HCT116 (cell line): ENCODE results near the gene SMIM24. TPM values are rescaled to one million over a fixed set of nuclear protein-coding genes. Genes with fewer than 3 reads are reported as not detected.

Experiments used
- ATAC-seq: fragments of 200-7000 bp; cut with Tn5 transposase; 2 replicates; pipeline ENCODE4 v1.9.1; 2020; ENCODE audit warnings: mild to moderate bottlenecking, moderate library complexity
- BruUV-seq: library from RNA; stranded (reverse); fragments of 400-500 nt; replicated peaks from 2 replicates; lab custom pipeline; 2021; lab: Mats Ljungman, UMichigan
- CTCF ChIA-PET: fragments of 300-600 bp; sonication (Branson Sonifier 250); formaldehyde crosslinking; loops from one replicate; lab custom pipeline; 2021; ENCODE audit warnings: antibody characterized with exemption; lab: Charles Lee
- POLR2A ChIA-PET: fragments of 300-600, 350-600 bp; sonication (Branson Sonifier 250); formaldehyde crosslinking; loops from one replicate; lab custom pipeline; 2021; ENCODE audit warnings: antibody characterized with exemption; lab: Charles Lee
- RAD21 ChIA-PET, 2 experiments: fragments of 300-600 bp; sonication (Branson Sonifier 250); formaldehyde crosslinking; loops; one replicate each; lab custom pipeline; 2023; ENCODE audit warnings: low total read pairs in 2 of 2; ENCODE audit not compliant: uncharacterized antibody in 2 of 2, unreplicated experiment in 2 of 2, low non-redundant PET in 1 of 2; lab: Charles Lee
- DNase-seq: peaks from one replicate; pipeline ENCODE4 v3.0.0-alpha.2; 2010; ENCODE audit warnings: low read depth, low spot score
- H2AFZ ChIP-seq: fragments of 200-600 bp; shearing (Covaris generic), sonication (generic); 2 replicates; pipeline ENCODE4 v1.6.1; 2017; ENCODE audit warnings: low read depth, mixed run types, mixed read lengths, antibody characterized with exemption, low read length; ENCODE audit not compliant: poor library complexity, severe bottlenecking
- H3K27ac ChIP-seq: 2 replicates; pipeline ENCODE4 v1.5.1; 2012; ENCODE audit warnings: low read depth, low read length
- H3K27me3 ChIP-seq: fragments of 200-600 bp; sonication (generic); 2 replicates; pipeline ENCODE4 v1.6.1; 2016; ENCODE audit warnings: mixed run types, low read length, mixed read lengths; ENCODE audit not compliant: insufficient read depth
- H3K36me3 ChIP-seq, 2 experiments: fragments of 200-500 bp in 1 of 2; fragments of 200-600 bp in 1 of 2; sonication (Bioruptor generic) in 1 of 2; sonication (generic) in 1 of 2; 2 replicates each; pipeline versions ENCODE4 v1.5.1 to v1.6.1; 2014 to 2016; ENCODE audit warnings: low read length in 2 of 2, inconsistent platforms in 1 of 2, mixed read lengths in 1 of 2, mixed run types in 1 of 2; ENCODE audit not compliant: insufficient read depth in 2 of 2, control insufficient read depth in 1 of 2
- H3K4me1 ChIP-seq, 2 experiments: fragments of 200-600 bp in 1 of 2; sonication (generic) in 1 of 2; 2 replicates each; pipeline versions ENCODE4 v1.5.1 to v1.6.1; 2012 to 2017; ENCODE audit warnings: low read length in 2 of 2, inconsistent platforms in 1 of 2, mild to moderate bottlenecking in 1 of 2, mixed read lengths in 1 of 2, mixed run types in 1 of 2, moderate library complexity in 1 of 2; ENCODE audit not compliant: insufficient read depth in 2 of 2, control insufficient read depth in 1 of 2
- H3K4me2 ChIP-seq: fragments of 200-600 bp; sonication (generic); 2 replicates; pipeline ENCODE4 v1.6.1; 2017; ENCODE audit warnings: mixed run types, low read length, mixed read lengths
- H3K4me3 ChIP-seq, 2 experiments: fragments of 200-600 bp in 1 of 2; sonication (generic) in 1 of 2; replicated peaks in 1 of 2; 2 replicates each; pipeline ENCODE4 v1.5.1; 2011 to 2016; ENCODE audit warnings: low read length in 2 of 2, control low read depth in 1 of 2, low read depth in 1 of 2, mild to moderate bottlenecking in 1 of 2, mixed read lengths in 1 of 2, mixed run types in 1 of 2
- H3K79me2 ChIP-seq: fragments of 200-600 bp; sonication (generic); 2 replicates; pipeline ENCODE4 v1.6.1; 2017; ENCODE audit warnings: mild to moderate bottlenecking, mixed run types, low read length, moderate library complexity, mixed read lengths; ENCODE audit not compliant: insufficient read depth
- H3K9ac ChIP-seq: fragments of 200-600 bp; sonication (generic); 2 replicates; pipeline ENCODE4 v1.6.1; 2016; ENCODE audit warnings: low read length, mixed read lengths
- H3K9me2 ChIP-seq: fragments of 200-600 bp; sonication (generic), shearing (Covaris generic); 2 replicates; pipeline ENCODE4 v1.6.1; 2017; ENCODE audit warnings: mixed run types, mild to moderate bottlenecking, moderate library complexity; ENCODE audit not compliant: insufficient read depth
- H3K9me3 ChIP-seq, 2 experiments: fragments of 200-500 bp in 1 of 2; fragments of 200-600 bp in 1 of 2; sonication (Bioruptor generic) in 1 of 2; sonication (generic) in 1 of 2; 2 replicates each; pipeline ENCODE4 v1.6.1; 2014 to 2017; ENCODE audit warnings: low read length in 2 of 2, mixed read lengths in 2 of 2, inconsistent platforms in 1 of 2, low read depth in 1 of 2, mild to moderate bottlenecking in 1 of 2, mixed run types in 1 of 2, moderate library complexity in 1 of 2; ENCODE audit not compliant: control insufficient read depth in 1 of 2, insufficient read depth in 1 of 2
- H4K20me1 ChIP-seq: fragments of 200-600 bp; sonication (generic), shearing (Covaris generic); 2 replicates; pipeline ENCODE4 v1.6.1; 2017; ENCODE audit warnings: mixed run types, mild to moderate bottlenecking, moderate library complexity; ENCODE audit not compliant: insufficient read depth
- EGR1 ChIP-seq: IDR thresholded peaks from 2 replicates; pipeline ENCODE4 v1.6.1; 2012; ENCODE audit warnings: low read depth
- ELF1 ChIP-seq: IDR thresholded peaks from 2 replicates; pipeline ENCODE4 v1.6.1; 2012; ENCODE audit warnings: low read depth, borderline replicate concordance
- EZH2phosphoT487 ChIP-seq: fragments of 200-600 bp; IDR thresholded peaks from 2 replicates; pipeline ENCODE4 v1.6.1; 2018; ENCODE audit warnings: antibody characterized with exemption, borderline replicate concordance
- RAD21 ChIP-seq: IDR thresholded peaks from 2 replicates; pipeline ENCODE4 v1.6.1; 2012; ENCODE audit warnings: low read depth, mild to moderate bottlenecking
- REST ChIP-seq: IDR thresholded peaks from 2 replicates; pipeline ENCODE4 v1.6.1; 2012; ENCODE audit warnings: low read depth
- SIN3A ChIP-seq: IDR thresholded peaks from 2 replicates; pipeline ENCODE4 v1.6.1; 2012; ENCODE audit warnings: low read depth
- intact Hi-C: fragments of 100-400 bp; cut with micrococcal nuclease; formaldehyde crosslinking; loops from 2 replicates; pipeline ENCODE4 v1.10.0; 2022
- total RNA-seq: library from RNA; stranded (reverse); gene quantifications from one replicate; pipeline ENCODE4 v1.2.1, GENCODE V29; 2021; ENCODE audit not compliant: unreplicated experiment

SMIM24 gene
- total RNA-seq, 1 experiment from 2014 or later, result not detected

- Histone ChIP-seq H3K36me3 (peaks cover 13 to 41% of the 10 kb centered on the region in 2 experiments), H3K4me2 (no peak overlapping the region), H4K20me1 (peaks cover 3% of the 10 kb centered on the region; the same call in 1 of the 2 replicates), H2AFZ (no peak overlapping the region), H3K9me2 (no peaks in the 10 kb centered on the region), H3K4me1 (peaks cover 0 to 5% of the 10 kb centered on the region in 2 experiments; a peak in 1 of 4 replicates), H3K4me3 (no peak overlapping the region), H3K79me2 (peaks cover 11% of the 10 kb centered on the region; the same call in 1 of the 2 replicates), H3K9me3 (no peaks in the 10 kb centered on the region), H3K9ac (no peak overlapping the region), H3K27ac (no peak overlapping the region), H3K27me3 (no peaks in the 10 kb centered on the region)
- TF ChIP-seq REST, result no peak
- TF ChIP-seq SIN3A, result no peak
- no peak for TF ChIP-seq EGR1
- TF ChIP-seq EZH2phosphoT487, result no peak
- TF ChIP-seq RAD21, result no peak
- no peak for TF ChIP-seq ELF1
- ATAC-seq, result no peak
- no TSS peak for BruUV-seq
- intact Hi-C loops, result no loop called here
- no peak for DNase-seq
- ChIA-PET POLR2A (no interaction called here), RAD21 (no interaction called here), CTCF (no interaction called here)
These were observed 25.5 kb downstream of the SMIM24 start for GRCh38 chr19:3454656-3455392.
